IMR-90 (cell line): ENCODE results near the gene ZMYND11. TPM values are rescaled to one million over a fixed set of nuclear protein-coding genes. Genes with fewer than 3 reads are reported as not detected.

Experiments used
- ATAC-seq: fragments of 200-7000 bp; cut with Tn5 transposase; 2 replicates; pipeline ENCODE4 v1.9.1; 2020; ENCODE audit warnings: low read depth, mild to moderate bottlenecking, moderate library complexity
- BruUV-seq: library from RNA; stranded (reverse); fragments of 400-500 nt; replicated peaks from 2 replicates; lab custom pipeline; 2021; lab: Mats Ljungman, UMichigan
- CTCF ChIA-PET: fragments of 300-600 bp; formaldehyde crosslinking; extraction: SDS; loops from one replicate; lab custom pipeline; 2021; ENCODE audit warnings: antibody characterized with exemption; lab: Yijun Ruan, JAX
- POLR2A ChIA-PET: fragments of 300-600 bp; sonication (Branson Sonifier 250); formaldehyde crosslinking; loops from one replicate; lab custom pipeline; 2022; ENCODE audit warnings: antibody characterized with exemption; ENCODE audit not compliant: unreplicated experiment; lab: Charles Lee
- DNase-seq: peaks from one replicate; pipeline ENCODE4 v3.0.0; 2013
- H2AFZ ChIP-seq: replicated peaks from 2 replicates; pipeline ENCODE3; 2013; ENCODE audit warnings: low read length, mild to moderate bottlenecking; ENCODE audit not compliant: poor library complexity
- H2AK5ac ChIP-seq: 2 replicates; pipeline ENCODE4 v1.6.1; 2013; ENCODE audit warnings: low read depth, low read length, inconsistent platforms
- H2AK9ac ChIP-seq: replicated peaks from 2 replicates; pipeline ENCODE3; 2013; ENCODE audit warnings: mild to moderate bottlenecking, low read depth, low read length, moderate library complexity; ENCODE audit not compliant: poor library complexity
- H2BK120ac ChIP-seq: 2 replicates; pipeline ENCODE4 v1.6.1; 2013; ENCODE audit warnings: low read depth, low read length, inconsistent platforms
- H2BK15ac ChIP-seq: 3 replicates; pipeline ENCODE4 v1.6.1; 2013; ENCODE audit warnings: low read depth, low read length, inconsistent platforms
- H2BK20ac ChIP-seq: 2 replicates; pipeline ENCODE4 v1.6.1; 2013; ENCODE audit warnings: low read depth, mild to moderate bottlenecking, inconsistent platforms, low read length, moderate library complexity
- H2BK5ac ChIP-seq: 2 replicates; pipeline ENCODE4 v1.6.1; 2013; ENCODE audit warnings: mild to moderate bottlenecking, low read depth, low read length, inconsistent platforms; ENCODE audit not compliant: poor library complexity, severe bottlenecking
- H3K14ac ChIP-seq: replicated peaks from 2 replicates; pipeline ENCODE4 v1.6.1; 2013; ENCODE audit warnings: low read depth, low read length, inconsistent platforms
- H3K18ac ChIP-seq: 2 replicates; pipeline ENCODE4 v1.6.1; 2013; ENCODE audit warnings: low read depth, low read length, control low read depth
- H3K23ac ChIP-seq: 2 replicates; pipeline ENCODE4 v1.6.1; 2013; ENCODE audit warnings: low read depth, low read length, inconsistent platforms
- H3K27ac ChIP-seq: 2 replicates; pipeline ENCODE4 v1.5.1; 2013; ENCODE audit warnings: mild to moderate bottlenecking, control low read depth, low read length; ENCODE audit not compliant: insufficient read depth
- H3K27me3 ChIP-seq: 2 replicates; pipeline ENCODE4 v1.6.1; 2013; ENCODE audit warnings: low read length; ENCODE audit not compliant: control insufficient read depth, insufficient read depth
- H3K36me3 ChIP-seq: 2 replicates; pipeline ENCODE4 v1.6.1; 2013; ENCODE audit warnings: low read length, mixed read lengths; ENCODE audit not compliant: control insufficient read depth, insufficient read depth
- H3K4ac ChIP-seq: 2 replicates; pipeline ENCODE4 v1.6.1; 2013; ENCODE audit warnings: low read depth, low read length, inconsistent platforms
- H3K4me1 ChIP-seq: 2 replicates; pipeline ENCODE4 v1.6.1; 2013; ENCODE audit warnings: low read length, mixed read lengths; ENCODE audit not compliant: control insufficient read depth, insufficient read depth
- H3K4me2 ChIP-seq: 2 replicates; pipeline ENCODE4 v1.6.1; 2013; ENCODE audit warnings: low read depth, mild to moderate bottlenecking, control low read depth, low read length, moderate library complexity
- H3K4me3 ChIP-seq: 2 replicates; pipeline ENCODE4 v1.5.1; 2013; ENCODE audit warnings: low read depth, mild to moderate bottlenecking, control low read depth, low read length, moderate library complexity; ENCODE audit not compliant: insufficient read depth
- H3K56ac ChIP-seq: 2 replicates; pipeline ENCODE4 v1.6.1; 2013; ENCODE audit warnings: low read length, inconsistent platforms; ENCODE audit not compliant: insufficient read depth; ENCODE audit errors: extremely low read depth
- H3K79me1 ChIP-seq, 2 experiments: 2 replicates each; pipeline ENCODE4 v1.6.1; 2013; ENCODE audit warnings: low read length in 2 of 2, inconsistent platforms in 1 of 2, low read depth in 1 of 2
- H3K9ac ChIP-seq: 2 replicates; pipeline ENCODE4 v1.6.1; 2013; ENCODE audit warnings: low read depth, low read length, control low read depth
- H3K9me1 ChIP-seq: 2 replicates; pipeline ENCODE4 v1.6.1; 2013; ENCODE audit warnings: low read length, inconsistent platforms; ENCODE audit not compliant: insufficient read depth
- H3K9me3 ChIP-seq: 2 replicates; pipeline ENCODE4 v1.6.1; 2013; ENCODE audit warnings: low read length; ENCODE audit not compliant: control insufficient read depth, insufficient read depth
- H4K20me1 ChIP-seq: 2 replicates; pipeline ENCODE4 v1.6.1; 2013; ENCODE audit warnings: low read length, inconsistent platforms; ENCODE audit not compliant: insufficient read depth
- H4K5ac ChIP-seq: 2 replicates; pipeline ENCODE4 v1.6.1; 2013; ENCODE audit warnings: mild to moderate bottlenecking, low read depth, low read length, control low read depth
- H4K8ac ChIP-seq, 2 experiments: 2 replicates each; pipeline ENCODE4 v1.6.1; 2013; ENCODE audit warnings: low read depth in 2 of 2, low read length in 2 of 2, control low read depth in 1 of 2, inconsistent platforms in 1 of 2
- H4K91ac ChIP-seq: 2 replicates; pipeline ENCODE4 v1.6.1; 2013; ENCODE audit warnings: low read depth, low read length, inconsistent platforms; ENCODE audit not compliant: insufficient read depth
- MAFK ChIP-seq: IDR thresholded peaks from 2 replicates; pipeline ENCODE4 v1.6.1; 2012; ENCODE audit warnings: low read depth, low read length, improper control_type of control experiment
- WGBS, 2 experiments: methylation state at CpG; one replicate each; pipeline versions ENCODE4 v1.1.5 to v1.1.7; 2013; ENCODE audit warnings: missing lambda C conversion rate in 2 of 2; ENCODE audit not compliant: insufficient read length in 1 of 2; ENCODE audit errors: extremely low coverage in 2 of 2; 5-methylcytosine and 5-hydroxymethylcytosine counted together
- dilution Hi-C: fragments of 300-500 bp; cut with HindIII; formaldehyde crosslinking; loops from one replicate; pipeline ENCODE4 v1.14.3; 2018; ENCODE audit warnings: low sequenced_read_pairs; ENCODE audit not compliant: unreplicated experiment
- in situ Hi-C: fragments of 300-500 bp; cut with MboI; formaldehyde crosslinking; loops from 3 replicates; pipeline ENCODE4 v1.14.3; 2019; ENCODE audit warnings: low sequenced_read_pairs, inconsistent platforms, mixed read lengths
- intact Hi-C: fragments of 100-400 bp; cut with micrococcal nuclease; formaldehyde crosslinking; loops from 2 replicates; pipeline ENCODE4 v1.10.0; 2022
- polyA plus RNA-seq, 3 experiments: library from polyadenylated mRNA; depleted of rRNA; stranded (reverse); fragments of >200 nt; gene quantifications; 2 replicates each; pipeline ENCODE4 v1.2.3, GENCODE V29; 2012; ENCODE audit warnings: low replicate concordance in 1 of 3
- total RNA-seq: library from RNA; depleted of rRNA; stranded (reverse); fragments of >200 nt; gene quantifications from 2 replicates; pipeline ENCODE4 v1.2.3, GENCODE V29; 2012

Gene ZMYND11
- total and polyA plus RNA-seq, 2 of the 4 experiments (the other 2 are of a cell fraction), result 39.5 to 72.2 TPM

DNA sequence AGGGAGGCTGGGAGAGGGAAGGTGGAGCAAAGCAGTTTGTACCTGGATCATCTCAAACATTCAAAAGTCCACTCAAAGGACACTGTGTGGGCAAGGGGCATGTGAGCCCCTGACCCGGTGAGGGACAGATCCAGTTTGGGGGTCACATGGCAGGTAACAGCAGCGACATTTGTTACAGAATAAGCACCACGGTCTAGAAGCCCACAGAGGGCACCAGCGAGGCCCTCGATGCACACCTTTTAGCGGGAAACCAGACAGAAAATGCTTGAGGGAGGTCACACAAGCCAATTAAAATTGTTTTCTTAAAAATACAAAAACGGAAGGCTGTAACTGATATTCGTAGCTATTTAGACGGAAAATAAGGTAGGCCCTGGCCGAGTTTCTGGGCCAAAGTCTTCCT, 144.4 kb downstream of the ZMYND11 start:
- Histone ChIP-seq H3K18ac (no peak overlapping the region), H2AFZ (no peak overlapping the region), H3K4me3 (no peak overlapping the region), H2BK20ac (no peak overlapping the region), H2AK5ac (no peak overlapping the region), H2BK120ac (no peak overlapping the region), H3K9ac (no peak overlapping the region), H3K9me1 (peaks cover 24% of the 10 kb centered on the region; the same call in 1 of the 2 replicates), H3K23ac (no peak overlapping the region), H3K56ac (no peak overlapping the region), H3K27me3 (no peaks in the 10 kb centered on the region), H3K36me3 (peaks cover 58% of the 10 kb centered on the region), H4K8ac (no peak overlapping the region), H3K4ac (no peak overlapping the region), H2BK15ac (no peak overlapping the region), H3K79me1 (peaks cover 2 to 29% of the 10 kb centered on the region in 2 experiments; a peak in 3 of 4 replicates), H4K5ac (no peak overlapping the region), H3K14ac (no peak overlapping the region), H4K20me1 (no peaks in the 10 kb centered on the region), H3K4me2 (no peak overlapping the region), H3K27ac (no peak overlapping the region), H2BK5ac (no peak overlapping the region), H3K4me1 (peaks cover 7% of the 10 kb centered on the region), H4K91ac (no peak overlapping the region), H2AK9ac (no peak overlapping the region), H3K9me3 (no peaks in the 10 kb centered on the region)
- intact Hi-C loops, result no loop called here
- ATAC-seq (no peak), DNase-seq (no peak)
- dilution Hi-C loops, result no loop called here
- no TSS peak for BruUV-seq
- ChIA-PET POLR2A (no interaction called here), CTCF (no interaction called here)
- in situ Hi-C loops, result no loop called here
- 88% methylated on average over 7 of the region's 10 CpGs; no CpG with 5 or more reads in 1 of the 2 experiments for WGBS, 2 experiments
- TF ChIP-seq MAFK, result no peak
